Measurements from ENCODE around the gene TCF19. TPM values are rescaled to one million over a fixed set of nuclear protein-coding genes. Genes with fewer than 3 reads are reported as not detected.
A peak's percentile ranks its signal among the peaks of the same experiment; 100 is the strongest.

The TCF19 gene
- total and polyA plus RNA-seq, 5 donors from 2014 or later, result 8.3 to 13.3 (median 10.9) TPM

DNA sequence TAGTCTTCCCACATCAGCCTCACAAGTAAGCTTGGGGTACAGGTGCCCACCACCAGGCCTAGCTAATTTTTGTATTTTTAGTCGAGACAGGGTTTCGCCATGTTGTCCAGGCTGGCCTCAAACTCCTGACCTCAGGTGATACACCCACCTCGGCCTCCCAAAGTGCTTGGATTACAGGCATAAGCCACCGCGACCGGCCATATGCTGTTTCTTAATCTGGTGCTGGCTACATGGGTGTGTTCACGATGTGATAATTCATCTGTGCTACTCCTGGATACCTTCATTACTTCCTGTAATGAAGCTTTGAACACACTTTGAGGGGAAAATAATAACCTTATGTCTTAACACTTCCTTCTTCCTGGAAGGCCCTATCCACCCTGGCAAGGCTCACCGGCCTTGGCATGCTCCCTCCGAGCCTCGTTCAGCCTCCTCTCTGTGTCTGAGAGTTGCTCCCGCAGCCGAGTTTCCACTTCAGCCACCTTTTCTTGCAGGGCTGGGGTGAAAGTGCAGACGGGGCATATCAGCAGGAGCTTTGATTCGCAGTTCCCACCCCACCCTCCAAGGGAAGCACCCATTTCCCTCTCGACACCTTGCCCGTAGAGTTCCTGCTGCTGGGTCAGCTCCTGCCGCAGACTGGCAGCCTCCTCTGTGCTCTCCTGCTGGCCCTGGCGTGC is 14.0 kb upstream of the TCF19 start:
- no peaks in the 10 kb centered on the region for H3K9me3 ChIP-seq (ENCODE audit: control insufficient read depth in 2 of 2, low read length in 2 of 2)
- no peaks in the 10 kb centered on the region for H3K4me1 ChIP-seq (ENCODE audit: control insufficient read depth, insufficient read depth, low read length, poor library complexity, severe bottlenecking)
- Mint-ChIP-seq H3K4me3 (no peak overlapping the region), H3K27me3 (no peaks in the 10 kb centered on the region), H3K27ac (no peak overlapping the region), H3K4me1 (no peaks in the 10 kb centered on the region), H3K9me3 (no peaks in the 10 kb centered on the region), H3K36me3 (peaks cover 17% of the 10 kb centered on the region)
- no peaks in the 10 kb centered on the region for H3K27me3 ChIP-seq (ENCODE audit: control insufficient read depth, insufficient read depth, low read length)
- H3K4me3 ChIP-seq (ENCODE audit: low read depth, low read length), result no peak overlapping the region
- no peak for DNase-seq
- ATAC-seq (ENCODE audit: low read depth in 2 of 2), result no peak
- H3K36me3 ChIP-seq (ENCODE audit: control insufficient read depth, insufficient read depth, low read length), result no peaks in the 10 kb centered on the region
- no peak overlapping the region for H3K27ac ChIP-seq (ENCODE audit: insufficient read depth, low read length, poor library complexity, severe bottlenecking)

DNA sequence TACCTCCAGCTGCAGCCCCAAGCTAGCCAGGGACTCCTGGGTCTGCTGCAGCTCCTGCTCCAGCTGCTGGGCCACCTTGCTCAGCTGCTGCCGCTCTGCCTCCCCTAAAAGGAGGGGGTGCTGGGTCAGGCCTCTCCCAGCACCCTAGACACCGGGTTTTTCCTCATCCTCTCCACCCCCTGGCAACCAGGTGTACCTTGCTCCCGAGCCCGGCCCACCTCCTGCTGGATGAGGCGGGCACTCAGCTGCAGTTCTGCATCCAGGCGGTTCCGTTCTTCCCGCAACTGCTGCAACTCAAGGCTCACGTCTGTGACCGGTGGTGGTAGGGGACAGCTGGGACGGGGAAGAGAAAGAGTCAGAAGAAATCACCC is 13.4 kb upstream of the TCF19 start:
- Mint-ChIP-seq H3K9me3 (no peaks in the 10 kb centered on the region), H3K4me3 (no peak overlapping the region), H3K4me1 (no peaks in the 10 kb centered on the region), H3K27ac (no peak overlapping the region), H3K27me3 (no peaks in the 10 kb centered on the region), H3K36me3 (peaks cover 20% of the 10 kb centered on the region)
- ATAC-seq (ENCODE audit: low read depth in 2 of 2) (no peak), DNase-seq (no peak)
- H3K27ac ChIP-seq (ENCODE audit: insufficient read depth, low read length, poor library complexity, severe bottlenecking), result no peak overlapping the region
- H3K4me1 ChIP-seq (ENCODE audit: control insufficient read depth, insufficient read depth, low read length, poor library complexity, severe bottlenecking), result no peaks in the 10 kb centered on the region
- H3K27me3 ChIP-seq (ENCODE audit: control insufficient read depth, insufficient read depth, low read length), result no peaks in the 10 kb centered on the region
- H3K9me3 ChIP-seq (ENCODE audit: control insufficient read depth in 2 of 2, low read length in 2 of 2), result no peaks in the 10 kb centered on the region
- H3K4me3 ChIP-seq (ENCODE audit: low read depth, low read length), result no peak overlapping the region
- peaks cover 3% of the 10 kb centered on the region for H3K36me3 ChIP-seq (ENCODE audit: control insufficient read depth, insufficient read depth, low read length)

DNA sequence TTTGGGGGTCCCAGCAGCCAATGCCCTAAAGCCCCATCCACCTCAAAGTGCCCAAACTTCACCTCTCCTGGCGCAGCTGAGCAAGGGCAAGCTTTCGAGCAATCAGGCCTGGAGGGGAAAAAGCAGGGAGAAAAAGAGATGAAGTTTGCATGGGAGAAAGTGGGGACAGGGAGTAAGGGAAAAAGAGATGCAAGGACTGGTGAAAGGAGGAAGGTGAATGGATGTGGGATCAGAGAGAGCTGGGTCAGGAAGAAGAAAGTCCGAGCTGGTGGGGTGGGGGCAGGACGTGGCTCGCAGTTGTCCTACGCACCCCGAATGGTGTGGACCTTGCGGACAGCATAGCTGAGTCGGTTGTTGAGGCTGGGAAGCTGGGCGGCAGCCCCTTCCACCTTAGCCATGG is 13.0 kb upstream of the TCF19 start:
- no peak overlapping the region for H3K27ac Mint-ChIP-seq

DNA sequence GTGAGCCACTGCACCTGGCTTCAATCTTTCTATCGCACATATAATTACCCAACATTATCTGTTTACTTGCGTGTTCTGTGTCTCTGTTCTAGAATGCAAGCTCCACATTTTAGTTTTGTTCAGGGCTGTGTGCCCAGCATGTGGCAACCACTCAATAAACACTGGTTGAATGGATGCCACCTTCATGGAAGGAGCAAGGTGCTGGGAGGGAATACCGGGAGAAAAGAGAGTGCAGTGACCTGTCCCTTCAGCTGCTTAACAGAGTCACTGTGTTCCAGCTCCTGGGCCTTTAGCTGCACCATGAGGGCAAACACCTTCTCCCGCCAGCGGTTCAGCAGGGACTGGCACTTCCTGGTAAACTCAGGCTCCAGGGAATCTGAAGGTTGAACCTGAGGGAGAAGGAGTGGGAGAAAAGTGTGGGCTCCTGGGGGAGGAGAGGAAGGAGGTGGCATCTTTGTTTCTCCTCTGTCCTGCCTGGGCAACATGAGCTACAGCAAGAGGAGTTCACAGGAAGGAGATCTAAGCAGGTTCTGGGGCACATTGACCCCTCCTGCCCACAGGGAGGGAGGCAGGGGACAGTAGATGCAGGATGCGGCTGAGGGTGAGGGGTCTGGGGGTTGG is 8.5 kb upstream of the TCF19 start:
- no peak overlapping the region for H3K27ac Mint-ChIP-seq
- Histone ChIP-seq H3K4me1 (ENCODE audit: control insufficient read depth, insufficient read depth, low read length, poor library complexity, severe bottlenecking) (no peaks in the 10 kb centered on the region), H3K9me3 (ENCODE audit: control insufficient read depth in 2 of 2, low read length in 2 of 2) (no peaks in the 10 kb centered on the region), H3K27ac (ENCODE audit: insufficient read depth, low read length, poor library complexity, severe bottlenecking) (no peak overlapping the region), H3K36me3 (ENCODE audit: control insufficient read depth, insufficient read depth, low read length) (peaks cover 4% of the 10 kb centered on the region), H3K27me3 (ENCODE audit: control insufficient read depth, insufficient read depth, low read length) (no peaks in the 10 kb centered on the region), H3K4me3 (ENCODE audit: low read depth, low read length) (no peak overlapping the region)
- no peak overlapping the region for H3K4me3 Mint-ChIP-seq
- no peak for ATAC-seq (ENCODE audit: low read depth in 2 of 2)
- peaks cover 21% of the 10 kb centered on the region for H3K36me3 Mint-ChIP-seq
- no peak for DNase-seq
- peaks cover 0 to 3% (median 0%) of the 10 kb centered on the region in 4 donors for H3K4me1 Mint-ChIP-seq
- no peaks in the 10 kb centered on the region for H3K27me3 Mint-ChIP-seq
- peaks cover 0 to 2% (median 0%) of the 10 kb centered on the region in 7 donors for H3K9me3 Mint-ChIP-seq

More for the DNA sequence above, 13.0 kb upstream of the TCF19 start:
- Mint-ChIP-seq H3K4me3 (no peak overlapping the region), H3K9me3 (no peaks in the 10 kb centered on the region), H3K27me3 (no peaks in the 10 kb centered on the region), H3K4me1 (no peaks in the 10 kb centered on the region), H3K36me3 (peaks cover 22% of the 10 kb centered on the region)
- ATAC-seq (ENCODE audit: low read depth in 2 of 2) (no peak), DNase-seq (no peak)
- H3K27ac ChIP-seq (ENCODE audit: insufficient read depth, low read length, poor library complexity, severe bottlenecking), result no peak overlapping the region
- H3K4me3 ChIP-seq (ENCODE audit: low read depth, low read length), result no peak overlapping the region
- no peaks in the 10 kb centered on the region for H3K4me1 ChIP-seq (ENCODE audit: control insufficient read depth, insufficient read depth, low read length, poor library complexity, severe bottlenecking)
- H3K9me3 ChIP-seq (ENCODE audit: control insufficient read depth in 2 of 2, low read length in 2 of 2), result no peaks in the 10 kb centered on the region
- H3K27me3 ChIP-seq (ENCODE audit: control insufficient read depth, insufficient read depth, low read length), result no peaks in the 10 kb centered on the region
- H3K36me3 ChIP-seq (ENCODE audit: control insufficient read depth, insufficient read depth, low read length), result peaks cover 4% of the 10 kb centered on the region

DNA sequence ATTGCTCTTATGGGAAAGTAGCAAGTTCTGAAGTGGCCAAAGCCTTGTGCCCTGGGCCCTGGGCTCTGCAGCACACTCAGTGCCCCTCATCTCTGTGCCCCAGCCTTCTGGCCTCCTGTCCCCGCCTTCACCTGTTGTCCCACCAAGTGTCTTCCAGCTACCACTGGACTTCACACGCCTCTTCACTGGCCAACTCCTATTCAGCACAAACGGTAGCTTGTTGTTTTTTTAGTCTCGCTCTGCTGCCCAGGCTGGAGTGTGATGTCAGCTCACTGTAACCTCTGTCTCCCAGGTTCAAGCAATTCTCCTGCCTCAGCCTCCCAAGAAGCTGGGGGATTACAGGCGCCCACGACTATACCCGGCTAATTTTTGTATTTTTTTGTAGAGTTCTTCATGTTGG is 5.6 kb upstream of the TCF19 start:
- H3K27ac ChIP-seq (ENCODE audit: insufficient read depth, low read length, poor library complexity, severe bottlenecking), result no peak overlapping the region
- no peak overlapping the region for H3K4me3 Mint-ChIP-seq
- H3K36me3 Mint-ChIP-seq, result peaks cover 18% of the 10 kb centered on the region
- peaks cover 5% of the 10 kb centered on the region for H3K4me1 ChIP-seq (ENCODE audit: control insufficient read depth, insufficient read depth, low read length, poor library complexity, severe bottlenecking)
- peaks cover 0 to 14% (median 3%) of the 10 kb centered on the region in 4 donors for H3K4me1 Mint-ChIP-seq
- peak overlapping the region in 1 of 3 donors; percentile 51 for H3K27ac Mint-ChIP-seq
- no peaks in the 10 kb centered on the region for H3K27me3 ChIP-seq (ENCODE audit: control insufficient read depth, insufficient read depth, low read length)
- ATAC-seq (ENCODE audit: low read depth in 2 of 2) (no peak), DNase-seq (no peak)
- no peaks in the 10 kb centered on the region for H3K27me3 Mint-ChIP-seq
- peaks cover 4% of the 10 kb centered on the region for H3K36me3 ChIP-seq (ENCODE audit: control insufficient read depth, insufficient read depth, low read length)
- no peak overlapping the region for H3K4me3 ChIP-seq (ENCODE audit: low read depth, low read length)
- H3K9me3 ChIP-seq (ENCODE audit: control insufficient read depth in 2 of 2, low read length in 2 of 2), result no peaks in the 10 kb centered on the region
- peaks cover 0 to 2% (median 0%) of the 10 kb centered on the region in 7 donors for H3K9me3 Mint-ChIP-seq

DNA sequence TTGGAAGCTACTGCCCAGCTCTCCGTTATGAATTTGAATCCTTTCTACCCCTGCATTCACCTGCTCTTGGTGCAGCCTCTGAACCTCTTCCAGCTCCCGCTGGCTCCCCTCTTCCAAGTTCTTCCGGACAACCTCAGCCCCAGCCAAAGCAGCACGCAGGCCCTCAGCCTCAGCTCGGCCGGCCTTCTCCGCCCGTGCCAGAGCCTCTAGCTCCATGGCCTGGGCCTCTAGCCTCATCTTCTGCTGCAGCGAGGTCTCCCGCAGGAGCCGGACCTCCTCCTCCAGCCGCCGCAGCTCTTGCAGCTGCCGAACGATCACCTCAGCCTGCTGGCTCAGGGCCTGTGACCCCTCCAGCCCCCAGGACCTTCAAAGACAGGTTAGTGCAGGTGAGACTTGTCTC is 4.0 kb upstream of the TCF19 start:
- no peak for ATAC-seq (ENCODE audit: low read depth in 2 of 2)
- H3K9me3 ChIP-seq (ENCODE audit: control insufficient read depth in 2 of 2, low read length in 2 of 2), result no peaks in the 10 kb centered on the region
- H3K4me1 ChIP-seq (ENCODE audit: control insufficient read depth, insufficient read depth, low read length, poor library complexity, severe bottlenecking), result peaks cover 18% of the 10 kb centered on the region
- Mint-ChIP-seq H3K4me3 (no peak overlapping the region), H3K4me1 (peaks cover 4 to 29% (median 10%) of the 10 kb centered on the region in 4 donors), H3K27ac (peak overlapping the region in 1 of 3 donors; percentile 60), H3K36me3 (peaks cover 18% of the 10 kb centered on the region), H3K27me3 (no peaks in the 10 kb centered on the region), H3K9me3 (peaks cover 0 to 2% (median 0%) of the 10 kb centered on the region in 7 donors)
- no peaks in the 10 kb centered on the region for H3K27me3 ChIP-seq (ENCODE audit: control insufficient read depth, insufficient read depth, low read length)
- H3K36me3 ChIP-seq (ENCODE audit: control insufficient read depth, insufficient read depth, low read length), result peaks cover 4% of the 10 kb centered on the region
- no peak for DNase-seq
- H3K27ac ChIP-seq (ENCODE audit: insufficient read depth, low read length, poor library complexity, severe bottlenecking), result no peak overlapping the region
- no peak overlapping the region for H3K4me3 ChIP-seq (ENCODE audit: low read depth, low read length)

DNA sequence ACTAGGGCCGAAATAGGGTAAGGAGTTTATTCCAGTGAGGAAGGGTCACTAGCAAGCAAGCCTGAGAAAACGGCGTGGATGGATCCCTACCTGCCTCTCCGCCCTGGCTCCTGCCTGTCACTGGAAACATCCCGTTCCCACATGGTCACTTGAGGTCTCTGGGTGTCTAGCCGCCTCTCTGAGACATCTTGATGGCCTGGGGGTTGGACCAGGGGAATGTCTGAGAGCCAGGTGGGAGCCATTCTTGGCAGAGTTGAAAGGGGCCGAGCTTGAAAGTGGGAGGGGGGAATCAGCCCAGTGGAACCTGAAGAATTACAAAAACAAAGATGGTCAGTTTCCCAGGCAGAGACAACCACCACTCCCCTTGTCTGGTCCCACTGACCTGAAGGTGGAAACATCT is 1.7 kb upstream of the TCF19 start:
- Mint-ChIP-seq H3K36me3 (peaks cover 5% of the 10 kb centered on the region), H3K27ac (peak overlapping the region in 1 of 3 donors; percentile 91), H3K4me1 (peaks cover 8 to 36% (median 14%) of the 10 kb centered on the region in 4 donors), H3K27me3 (no peaks in the 10 kb centered on the region), H3K4me3 (peak overlapping the region in 3 of 4 donors; percentile 45 to 95 (median 86)), H3K9me3 (no peaks in the 10 kb centered on the region)
- H3K9me3 ChIP-seq (ENCODE audit: control insufficient read depth in 2 of 2, low read length in 2 of 2), result no peaks in the 10 kb centered on the region
- H3K36me3 ChIP-seq (ENCODE audit: control insufficient read depth, insufficient read depth, low read length), result no peaks in the 10 kb centered on the region
- ATAC-seq (ENCODE audit: low read depth in 2 of 2) (no peak), DNase-seq (no peak)
- no peak overlapping the region for H3K27ac ChIP-seq (ENCODE audit: insufficient read depth, low read length, poor library complexity, severe bottlenecking)
- H3K4me3 ChIP-seq (ENCODE audit: low read depth, low read length), result no peak overlapping the region
- H3K4me1 ChIP-seq (ENCODE audit: control insufficient read depth, insufficient read depth, low read length, poor library complexity, severe bottlenecking), result peaks cover 24% of the 10 kb centered on the region
- H3K27me3 ChIP-seq (ENCODE audit: control insufficient read depth, insufficient read depth, low read length), result no peaks in the 10 kb centered on the region

Data from CD4-positive, CD25-positive, alpha-beta regulatory T cell (primary cell).